HCT116 (cell line): ENCODE data around the gene SRPK3. TPM values are rescaled to one million over a fixed set of nuclear protein-coding genes. Genes with fewer than 3 reads are reported as not detected.
A peak's percentile ranks its signal among the peaks of the same experiment; 100 is the strongest.

ENCODE experiments used
- ATAC-seq: fragments of 200-7000 bp; cut with Tn5 transposase; 2 replicates; pipeline ENCODE4 v1.9.1; 2020; ENCODE audit warnings: mild to moderate bottlenecking, moderate library complexity
- BruUV-seq: library from RNA; stranded (reverse); fragments of 400-500 nt; replicated peaks from 2 replicates; lab custom pipeline; 2021; lab: Mats Ljungman, UMichigan
- CTCF ChIA-PET: fragments of 300-600 bp; sonication (Branson Sonifier 250); formaldehyde crosslinking; loops from one replicate; lab custom pipeline; 2021; ENCODE audit warnings: antibody characterized with exemption; lab: Charles Lee
- POLR2A ChIA-PET: fragments of 300-600, 350-600 bp; sonication (Branson Sonifier 250); formaldehyde crosslinking; loops from one replicate; lab custom pipeline; 2021; ENCODE audit warnings: antibody characterized with exemption; lab: Charles Lee
- RAD21 ChIA-PET, 2 experiments: fragments of 300-600 bp; sonication (Branson Sonifier 250); formaldehyde crosslinking; loops; one replicate each; lab custom pipeline; 2023; ENCODE audit warnings: low total read pairs in 2 of 2; ENCODE audit not compliant: uncharacterized antibody in 2 of 2, unreplicated experiment in 2 of 2, low non-redundant PET in 1 of 2; lab: Charles Lee
- DNase-seq: peaks from one replicate; pipeline ENCODE4 v3.0.0-alpha.2; 2010; ENCODE audit warnings: low read depth, low spot score
- H2AFZ ChIP-seq: fragments of 200-600 bp; shearing (Covaris generic), sonication (generic); 2 replicates; pipeline ENCODE4 v1.6.1; 2017; ENCODE audit warnings: low read depth, mixed run types, mixed read lengths, antibody characterized with exemption, low read length; ENCODE audit not compliant: poor library complexity, severe bottlenecking
- H3K27ac ChIP-seq: 2 replicates; pipeline ENCODE4 v1.5.1; 2012; ENCODE audit warnings: low read depth, low read length
- H3K27me3 ChIP-seq: fragments of 200-600 bp; sonication (generic); 2 replicates; pipeline ENCODE4 v1.6.1; 2016; ENCODE audit warnings: mixed run types, low read length, mixed read lengths; ENCODE audit not compliant: insufficient read depth
- H3K36me3 ChIP-seq, 2 experiments: fragments of 200-500 bp in 1 of 2; fragments of 200-600 bp in 1 of 2; sonication (Bioruptor generic) in 1 of 2; sonication (generic) in 1 of 2; 2 replicates each; pipeline versions ENCODE4 v1.5.1 to v1.6.1; 2014 to 2016; ENCODE audit warnings: low read length in 2 of 2, inconsistent platforms in 1 of 2, mixed read lengths in 1 of 2, mixed run types in 1 of 2; ENCODE audit not compliant: insufficient read depth in 2 of 2, control insufficient read depth in 1 of 2
- H3K4me1 ChIP-seq, 2 experiments: fragments of 200-600 bp in 1 of 2; sonication (generic) in 1 of 2; 2 replicates each; pipeline versions ENCODE4 v1.5.1 to v1.6.1; 2012 to 2017; ENCODE audit warnings: low read length in 2 of 2, inconsistent platforms in 1 of 2, mild to moderate bottlenecking in 1 of 2, mixed read lengths in 1 of 2, mixed run types in 1 of 2, moderate library complexity in 1 of 2; ENCODE audit not compliant: insufficient read depth in 2 of 2, control insufficient read depth in 1 of 2
- H3K4me2 ChIP-seq: fragments of 200-600 bp; sonication (generic); 2 replicates; pipeline ENCODE4 v1.6.1; 2017; ENCODE audit warnings: mixed run types, low read length, mixed read lengths
- H3K4me3 ChIP-seq, 2 experiments: fragments of 200-600 bp in 1 of 2; sonication (generic) in 1 of 2; replicated peaks in 1 of 2; 2 replicates each; pipeline ENCODE4 v1.5.1; 2011 to 2016; ENCODE audit warnings: low read length in 2 of 2, control low read depth in 1 of 2, low read depth in 1 of 2, mild to moderate bottlenecking in 1 of 2, mixed read lengths in 1 of 2, mixed run types in 1 of 2
- H3K79me2 ChIP-seq: fragments of 200-600 bp; sonication (generic); 2 replicates; pipeline ENCODE4 v1.6.1; 2017; ENCODE audit warnings: mild to moderate bottlenecking, mixed run types, low read length, moderate library complexity, mixed read lengths; ENCODE audit not compliant: insufficient read depth
- H3K9ac ChIP-seq: fragments of 200-600 bp; sonication (generic); 2 replicates; pipeline ENCODE4 v1.6.1; 2016; ENCODE audit warnings: low read length, mixed read lengths
- H3K9me2 ChIP-seq: fragments of 200-600 bp; sonication (generic), shearing (Covaris generic); 2 replicates; pipeline ENCODE4 v1.6.1; 2017; ENCODE audit warnings: mixed run types, mild to moderate bottlenecking, moderate library complexity; ENCODE audit not compliant: insufficient read depth
- H3K9me3 ChIP-seq, 2 experiments: fragments of 200-500 bp in 1 of 2; fragments of 200-600 bp in 1 of 2; sonication (Bioruptor generic) in 1 of 2; sonication (generic) in 1 of 2; 2 replicates each; pipeline ENCODE4 v1.6.1; 2014 to 2017; ENCODE audit warnings: low read length in 2 of 2, mixed read lengths in 2 of 2, inconsistent platforms in 1 of 2, low read depth in 1 of 2, mild to moderate bottlenecking in 1 of 2, mixed run types in 1 of 2, moderate library complexity in 1 of 2; ENCODE audit not compliant: control insufficient read depth in 1 of 2, insufficient read depth in 1 of 2
- H4K20me1 ChIP-seq: fragments of 200-600 bp; sonication (generic), shearing (Covaris generic); 2 replicates; pipeline ENCODE4 v1.6.1; 2017; ENCODE audit warnings: mixed run types, mild to moderate bottlenecking, moderate library complexity; ENCODE audit not compliant: insufficient read depth
- ATF3 ChIP-seq: IDR thresholded peaks from 2 replicates; pipeline ENCODE4 v1.6.1; 2012
- CTCF ChIP-seq, 3 experiments: fragments of 200-600 bp in 1 of 3; sonication (generic) in 1 of 3; IDR thresholded peaks in 2 of 3; conservative IDR thresholded peaks in 1 of 3; 2 replicates each; pipeline ENCODE4 v1.5.1; 2012 to 2017; ENCODE audit warnings: low read depth in 2 of 3, low read length in 2 of 3, antibody characterized with exemption in 1 of 3, borderline replicate concordance in 1 of 3, control low read depth in 1 of 3, mild to moderate bottlenecking in 1 of 3, mixed read lengths in 1 of 3, mixed run types in 1 of 3, moderate library complexity in 1 of 3; ENCODE audit not compliant: insufficient read depth in 1 of 3
- EGR1 ChIP-seq: IDR thresholded peaks from 2 replicates; pipeline ENCODE4 v1.6.1; 2012; ENCODE audit warnings: low read depth
- ELF1 ChIP-seq: IDR thresholded peaks from 2 replicates; pipeline ENCODE4 v1.6.1; 2012; ENCODE audit warnings: low read depth, borderline replicate concordance
- EZH2phosphoT487 ChIP-seq: fragments of 200-600 bp; IDR thresholded peaks from 2 replicates; pipeline ENCODE4 v1.6.1; 2018; ENCODE audit warnings: antibody characterized with exemption, borderline replicate concordance
- FOSL1 ChIP-seq: IDR thresholded peaks from 2 replicates; pipeline ENCODE4 v1.6.1; 2012; ENCODE audit warnings: low read depth
- JUND ChIP-seq: IDR thresholded peaks from 2 replicates; pipeline ENCODE4 v1.6.1; 2012
- MAX ChIP-seq: IDR thresholded peaks from 2 replicates; pipeline ENCODE4 v1.6.1; 2012
- POLR2AphosphoS5 ChIP-seq: IDR thresholded peaks from 2 replicates; pipeline ENCODE4 v1.6.1; 2011; ENCODE audit warnings: mild to moderate bottlenecking, low read depth, low read length, moderate library complexity
- SIN3A ChIP-seq: IDR thresholded peaks from 2 replicates; pipeline ENCODE4 v1.6.1; 2012; ENCODE audit warnings: low read depth
- SP1 ChIP-seq: IDR thresholded peaks from 2 replicates; pipeline ENCODE4 v1.6.1; 2012; ENCODE audit warnings: low read depth
- SRF ChIP-seq: IDR thresholded peaks from 2 replicates; pipeline ENCODE4 v1.6.1; 2012; ENCODE audit warnings: low read depth
- TCF7L2 ChIP-seq: IDR thresholded peaks from 2 replicates; pipeline ENCODE4 v1.7.0; 2011; ENCODE audit warnings: borderline replicate concordance, inconsistent platforms; ENCODE audit not compliant: insufficient read depth, insufficient read length; ENCODE audit errors: extremely low read depth
- YY1 ChIP-seq: IDR thresholded peaks from 2 replicates; pipeline ENCODE4 v1.6.1; 2011; ENCODE audit warnings: low read length, low read depth, moderate library complexity, mild to moderate bottlenecking; ENCODE audit not compliant: insufficient replicate concordance; ENCODE audit errors: extremely low read depth
- ZFX ChIP-seq: fragments of 450-650 bp; IDR thresholded peaks from 2 replicates; pipeline ENCODE4 v1.6.1; 2017
- ZNF274 ChIP-seq: fragments of 200-500 bp; sonication (Bioruptor generic); IDR thresholded peaks from 2 replicates; pipeline ENCODE4 v1.6.1; 2014; ENCODE audit warnings: mild to moderate bottlenecking, low read depth, low read length, inconsistent platforms
- intact Hi-C: fragments of 100-400 bp; cut with micrococcal nuclease; formaldehyde crosslinking; loops from 2 replicates; pipeline ENCODE4 v1.10.0; 2022
- total RNA-seq: library from RNA; stranded (reverse); gene quantifications from one replicate; pipeline ENCODE4 v1.2.1, GENCODE V29; 2021; ENCODE audit not compliant: unreplicated experiment

Gene SRPK3
- total RNA-seq, 1 experiment from 2014 or later: not detected

- CTCF ChIA-PET: interaction anchor here (1.3 kb wide), 1 partner anchor 180 kb away, joined by 3 read pairs; no protein-coding TSS in a partner anchor
- H3K9ac ChIP-seq: no peak overlapping the region
- DNase-seq (no peak), ATAC-seq (no peak)
- RAD21 ChIA-PET: no interaction called here
- no peak overlapping the region for H2AFZ ChIP-seq
- intact Hi-C loops: no loop called here
- H3K79me2 ChIP-seq: no peaks in the 10 kb centered on the region
- no peaks in the 10 kb centered on the region for H3K36me3 ChIP-seq
- BruUV-seq: no TSS peak
- no peak overlapping the region for H3K27ac ChIP-seq
- POLR2A ChIA-PET: no interaction called here
- H3K4me1 ChIP-seq: peaks cover 0 to 10% of the 10 kb centered on the region in 2 experiments; a peak in 2 of 4 replicates
- H3K9me3 ChIP-seq: no peaks in the 10 kb centered on the region
- H3K4me3 ChIP-seq: no peak overlapping the region
- no peaks in the 10 kb centered on the region for H3K9me2 ChIP-seq
- no peaks in the 10 kb centered on the region for H3K27me3 ChIP-seq
- TF ChIP-seq ZFX: no peak
- TF ChIP-seq ELF1: no peak
- TF ChIP-seq SIN3A: no peak
- TF ChIP-seq TCF7L2: no peak
- TF ChIP-seq SRF: no peak
- no peak for TF ChIP-seq POLR2AphosphoS5
- TF ChIP-seq FOSL1: no peak
- TF ChIP-seq JUND: no peak
- TF ChIP-seq SP1: no peak
- TF ChIP-seq ATF3: no peak
- H3K4me2 ChIP-seq: no peak overlapping the region
- no peaks in the 10 kb centered on the region for H4K20me1 ChIP-seq
Observed at GRCh38 chrX:153767674-153768055, 13.2 kb upstream of the SRPK3 start.

- Histone ChIP-seq H3K4me3 (no peak overlapping the region), H3K9me3 (no peaks in the 10 kb centered on the region), H4K20me1 (no peaks in the 10 kb centered on the region), H3K27me3 (no peaks in the 10 kb centered on the region), H3K4me2 (no peak overlapping the region), H3K27ac (no peak overlapping the region), H3K79me2 (no peaks in the 10 kb centered on the region), H3K9ac (no peak overlapping the region), H2AFZ (no peak overlapping the region), H3K36me3 (no peaks in the 10 kb centered on the region), H3K9me2 (no peaks in the 10 kb centered on the region), H3K4me1 (peaks cover 0 to 10% of the 10 kb centered on the region in 2 experiments; a peak in 2 of 4 replicates)
- POLR2A ChIA-PET: no interaction called here
- RAD21 ChIA-PET: no interaction called here
- intact Hi-C loops: no loop called here
- CTCF ChIA-PET: no interaction called here
- no peak for TF ChIP-seq ELF1
- no peak for TF ChIP-seq MAX
- no peak for TF ChIP-seq EGR1
- no peak for TF ChIP-seq ZNF274
- TF ChIP-seq EZH2phosphoT487: no peak
- 0 out of 6 replicates have a peak, but pooled peaks of 1 of the 3 experiments have one; percentile 9 for TF ChIP-seq CTCF (IDR thresholded peaks at IDR 0.05 in 2 of 3, conservative IDR thresholded peaks at IDR 0.05 in 1 of 3; ENCODE audit: borderline replicate concordance in 1 of 3, insufficient read depth in 1 of 3, low read depth in 2 of 3, low read length in 2 of 3)
- no peak for TF ChIP-seq YY1
- BruUV-seq: no TSS peak
- ATAC-seq (no peak), DNase-seq (no peak)
Observed at GRCh38 chrX:153768311-153769157, 12.3 kb upstream of the SRPK3 start.
